Activated naive CD4-positive, alpha-beta T cell treated with anti-CD3 and anti-CD28 coated beads, Interleukin-2, amount 50 U/mL, for 72 hours (primary cell): ENCODE measurements around the gene NACAD. TPM values are rescaled to one million over a fixed set of nuclear protein-coding genes. Genes with fewer than 3 reads are reported as not detected.

Experiments used
- ATAC-seq, 2 donors: fragments of 150-1000 bp; cut with Tn5 transposase; 2 replicates each; pipeline ENCODE4 v1.10.0; 2021; ENCODE audit warnings: mild to moderate bottlenecking in 2 of 2, moderate library complexity in 2 of 2
- DNase-seq, 2 donors: peaks; one replicate each; pipeline ENCODE4 v3.0.0; 2021 to 2022; ENCODE audit warnings: low spot score in 2 of 2
- H3K27ac Mint-ChIP-seq, 2 donors: one replicate each; pipeline ENCODE4 v1.8.0; 2022; ENCODE audit warnings: mild to moderate bottlenecking in 2 of 2, mixed read lengths in 2 of 2
- H3K36me3 Mint-ChIP-seq, 2 donors: one replicate each; pipeline ENCODE4 v1.8.0; 2022; ENCODE audit warnings: mixed read lengths in 2 of 2
- H3K9me3 Mint-ChIP-seq, 2 donors: one replicate each; pipeline ENCODE4 v1.8.0; 2022; ENCODE audit warnings: mixed read lengths in 2 of 2
- total RNA-seq, 2 donors: library from RNA; stranded (reverse); gene quantifications; one replicate each; pipeline ENCODE4 v1.2.3, GENCODE V29; 2022

The NACAD gene
- total RNA-seq, 2 donors from 2014 or later = 0.09 to 0.19 TPM

- H3K36me3 Mint-ChIP-seq = peaks cover 0 to 6% of the 10 kb centered on the region in 2 donors
- no peak overlapping the region for H3K27ac Mint-ChIP-seq
- no peaks in the 10 kb centered on the region for H3K9me3 Mint-ChIP-seq
- ATAC-seq = no peak
- no peak for DNase-seq
Measured at GRCh38 chr7:45101748-45102147, 13.0 kb upstream of the NACAD start.

- no peaks in the 10 kb centered on the region for H3K9me3 Mint-ChIP-seq
- no peak for ATAC-seq
- peak in 1 of 2 donors; percentile 49 for DNase-seq
Measured at GRCh38 chr7:45100761-45101480, 12.2 kb upstream of the NACAD start.

GRCh38 chr7:45099891-45100760 is 11.4 kb upstream of the NACAD start:
- no peak overlapping the region for H3K27ac Mint-ChIP-seq
- H3K9me3 Mint-ChIP-seq = no peaks in the 10 kb centered on the region
- peaks cover 0 to under 1% of the 10 kb centered on the region in 2 donors for H3K36me3 Mint-ChIP-seq
- DNase-seq (peak in 1 of 2 donors; percentile 48), ATAC-seq (peak in 1 of 2 donors; percentile 8)

More at GRCh38 chr7:45100761-45101480, 12.2 kb upstream of the NACAD start:
- Mint-ChIP-seq H3K36me3 (peaks cover 0 to 6% of the 10 kb centered on the region in 2 donors), H3K27ac (peak overlapping the region in 1 of 2 donors; percentile 66)

GRCh38 chr7:45098983-45099839 is 10.4 kb upstream of the NACAD start:
- DNase-seq = no peak
- ATAC-seq = peak in 1 of 2 donors; percentile 18
- peak overlapping the region in 1 of 2 donors; percentile 29 for H3K27ac Mint-ChIP-seq
- H3K36me3 Mint-ChIP-seq = no peaks in the 10 kb centered on the region
- H3K9me3 Mint-ChIP-seq = no peaks in the 10 kb centered on the region

- H3K9me3 Mint-ChIP-seq = peaks cover 0 to 4% of the 10 kb centered on the region in 2 donors
- H3K36me3 Mint-ChIP-seq = no peaks in the 10 kb centered on the region
- DNase-seq = no peak
- no peak for ATAC-seq
- H3K27ac Mint-ChIP-seq = no peak overlapping the region
Measured at GRCh38 chr7:45092931-45093235, 4.1 kb upstream of the NACAD start.

- DNase-seq (no peak), ATAC-seq (no peak)
- Mint-ChIP-seq H3K9me3 (peaks cover 0 to 4% of the 10 kb centered on the region in 2 donors), H3K36me3 (no peaks in the 10 kb centered on the region), H3K27ac (no peak overlapping the region)
Measured at GRCh38 chr7:45092100-45092930, 3.5 kb upstream of the NACAD start.

GRCh38 chr7:45089341-45089891 is 647 bp upstream of the NACAD start:
- peak overlapping the region in 1 of 2 donors; percentile 88 for H3K27ac Mint-ChIP-seq
- DNase-seq (peak in 1 of 2 donors; percentile 70), ATAC-seq (peak; percentile 55 to 70)
- H3K9me3 Mint-ChIP-seq = peaks cover 0 to 4% of the 10 kb centered on the region in 2 donors
- H3K36me3 Mint-ChIP-seq = no peaks in the 10 kb centered on the region

- H3K27ac Mint-ChIP-seq = no peak overlapping the region
- H3K9me3 Mint-ChIP-seq = no peaks in the 10 kb centered on the region
- ATAC-seq = no peak
- no peaks in the 10 kb centered on the region for H3K36me3 Mint-ChIP-seq
- DNase-seq = no peak
Measured at GRCh38 chr7:45088146-45088701, 545 bp downstream of the NACAD start.

GRCh38 chr7:45087301-45088145 is 1.2 kb downstream of the NACAD start:
- DNase-seq = no peak
- Mint-ChIP-seq H3K9me3 (no peaks in the 10 kb centered on the region), H3K27ac (no peak overlapping the region), H3K36me3 (no peaks in the 10 kb centered on the region)
- no peak for ATAC-seq

- DNase-seq = no peak
- Mint-ChIP-seq H3K27ac (no peak overlapping the region), H3K9me3 (no peaks in the 10 kb centered on the region), H3K36me3 (no peaks in the 10 kb centered on the region)
- ATAC-seq = no peak
Measured at GRCh38 chr7:45086331-45087065, 2.3 kb downstream of the NACAD start.

- ATAC-seq = no peak
- no peaks in the 10 kb centered on the region for H3K36me3 Mint-ChIP-seq
- H3K27ac Mint-ChIP-seq = no peak overlapping the region
- DNase-seq = no peak
- H3K9me3 Mint-ChIP-seq = no peaks in the 10 kb centered on the region
Measured at GRCh38 chr7:45085619-45086200, 3.1 kb downstream of the NACAD start.

- H3K36me3 Mint-ChIP-seq = no peaks in the 10 kb centered on the region
- no peak overlapping the region for H3K27ac Mint-ChIP-seq
- H3K9me3 Mint-ChIP-seq = no peaks in the 10 kb centered on the region
- no peak for DNase-seq
- ATAC-seq = no peak
Measured at GRCh38 chr7:45084901-45085618, 3.7 kb downstream of the NACAD start.

- ATAC-seq (no peak), DNase-seq (no peak)
- no peak overlapping the region for H3K27ac Mint-ChIP-seq
- no peaks in the 10 kb centered on the region for H3K9me3 Mint-ChIP-seq
- H3K36me3 Mint-ChIP-seq = no peaks in the 10 kb centered on the region
Measured at GRCh38 chr7:45084336-45084735, 4.4 kb downstream of the NACAD start.
